Activated T-helper 2 cell treated with anti-CD3 and anti-CD28 coated beads, Interferon-gamma antibody, Interleukin-2, Interleukin-4, amounts not matched to agents 10 μg/mL and 5 μg/mL and 100 μg/mL, durations not matched to agents 14 hours and 24 hours and 36 hours (primary cell): ENCODE results near the gene FKBP5. TPM values are rescaled to one million over a fixed set of nuclear protein-coding genes. Genes with fewer than 3 reads are reported as not detected.
"Not testable (repeated sequence)": the region's sequence is repeated elsewhere in the genome, so short reads cannot be mapped to it uniquely, and the experiment has no call there.

Experiments used
- DNase-seq: peaks from one replicate; pipeline ENCODE4 v3.0.0; 2021; ENCODE audit warnings: low spot score
- H3K27ac Mint-ChIP-seq: one replicate; pipeline ENCODE4 v1.8.0; 2021; ENCODE audit warnings: mixed read lengths
- H3K27me3 Mint-ChIP-seq: one replicate; pipeline ENCODE4 v1.8.0; 2021; ENCODE audit warnings: low read depth, mixed read lengths
- H3K36me3 Mint-ChIP-seq: one replicate; pipeline ENCODE4 v1.8.0; 2021; ENCODE audit warnings: low read depth, mixed read lengths
- H3K4me1 Mint-ChIP-seq: one replicate; pipeline ENCODE4 v1.8.0; 2021; ENCODE audit warnings: low read depth, mixed read lengths
- H3K4me3 Mint-ChIP-seq: one replicate; pipeline ENCODE4 v1.8.0; 2021; ENCODE audit warnings: low read depth, mild to moderate bottlenecking, moderate library complexity, mixed read lengths
- H3K9me3 Mint-ChIP-seq: one replicate; pipeline ENCODE4 v1.8.0; 2021; ENCODE audit warnings: mixed read lengths
- intact Hi-C: fragments of 100-400 bp; cut with micrococcal nuclease; formaldehyde crosslinking; loops from one replicate; pipeline ENCODE4 v1.15.1; 2023
- total RNA-seq: library from RNA; stranded (reverse); gene quantifications from 2 replicates; pipeline ENCODE4 v1.2.3, GENCODE V29; 2022

The FKBP5 gene
- 88.1 and 90.9 TPM in 2 replicates for total RNA-seq

GRCh38 chr6:35688605-35689322 lies at the start of gene FKBP5:
Gene FKBP5 (minus strand): TSS chr6:35688915. CDS start chr6:35642824, 46,091 bp downstream.
- Mint-ChIP-seq H3K4me3 (peak within 1 kb of the TSS; percentile 92), H3K4me1 (peaks cover 13% of the 10 kb centered on the region), H3K27me3 (no peaks in the 10 kb centered on the region), H3K9me3 (no peaks in the 10 kb centered on the region), H3K36me3 (peaks cover 5% of the 10 kb centered on the region), H3K27ac (peak within 1 kb of the TSS; percentile 87)
- intact Hi-C loops = loop anchor here (1.0 to 5.0 kb wide), 4 partner anchors 31 to 106 kb away; partner anchors contain the start of gene ARMC12
- peak; percentile 86 for DNase-seq

DNA sequence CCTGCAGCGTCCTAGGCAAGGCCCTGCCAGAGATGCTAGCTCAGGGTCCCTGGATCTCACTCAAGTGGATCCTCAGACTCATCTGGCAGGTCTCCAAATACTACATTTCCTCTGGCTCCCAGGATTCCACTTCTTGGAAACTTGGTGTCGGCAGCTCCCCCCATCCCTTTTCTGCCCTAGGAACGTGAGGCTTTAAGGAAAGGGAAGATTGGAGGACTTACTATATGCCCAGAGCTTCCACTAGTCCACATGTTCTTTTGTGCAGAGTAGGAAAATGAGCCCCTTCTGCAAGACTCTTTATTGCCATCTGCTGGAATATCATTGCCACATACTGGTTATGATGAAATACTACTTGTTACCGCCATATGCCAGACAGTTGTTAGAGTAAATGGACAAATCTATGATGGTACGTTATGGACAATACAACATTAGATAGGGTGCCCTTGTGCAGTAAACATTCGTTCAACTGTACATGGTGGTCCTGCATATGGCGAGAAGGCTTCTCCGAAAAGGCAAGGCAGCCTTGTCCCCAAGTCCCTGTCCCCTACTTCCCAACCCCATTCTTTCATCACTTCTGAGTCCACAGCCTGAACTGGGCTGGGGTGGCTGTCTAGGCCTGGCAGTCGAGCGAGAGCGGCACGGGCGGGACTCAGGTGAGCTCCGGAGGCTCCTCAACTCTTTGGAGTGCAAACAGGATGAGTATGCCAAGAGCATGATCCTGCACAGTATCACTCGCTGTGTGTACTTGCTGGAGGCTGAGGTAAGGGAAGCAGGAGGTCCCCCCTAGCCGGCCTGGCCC lies 48.9 kb upstream of the FKBP5 start:
- intact Hi-C loops = loop anchor here (1.0 to 5.0 kb wide), 5 partner anchors 49 to 215 kb away; partner anchors contain the start of gene FKBP5
- H3K4me1 Mint-ChIP-seq = peaks cover 26% of the 10 kb centered on the region
- no peaks in the 10 kb centered on the region for H3K9me3 Mint-ChIP-seq
- no peak overlapping the region for H3K4me3 Mint-ChIP-seq
- peak overlapping the region; percentile 44 for H3K27ac Mint-ChIP-seq
- no peaks in the 10 kb centered on the region for H3K36me3 Mint-ChIP-seq
- H3K27me3 Mint-ChIP-seq = no peaks in the 10 kb centered on the region
- no peak for DNase-seq

DNA sequence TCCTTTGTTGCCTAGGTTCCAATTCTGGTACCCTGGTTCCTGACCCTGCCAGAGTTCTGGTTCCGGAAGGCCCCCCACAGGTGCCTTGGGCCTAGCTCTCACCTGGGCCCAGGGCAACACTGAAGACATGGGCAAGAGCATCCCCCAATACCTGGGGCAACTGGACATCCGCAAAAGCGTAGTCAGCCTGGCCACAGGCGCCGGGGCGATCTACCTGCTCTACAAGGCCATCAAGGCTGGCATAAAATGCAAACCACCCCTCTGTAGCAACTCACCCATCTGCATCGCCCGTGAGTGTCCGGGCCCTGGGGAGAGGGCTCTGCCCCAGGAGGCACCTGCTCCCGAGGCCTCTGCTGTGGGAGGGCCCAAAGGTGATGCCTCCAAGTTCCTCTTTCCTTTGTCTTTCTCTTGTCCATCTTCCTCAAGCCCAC lies 48.3 kb upstream of the FKBP5 start, which contains the start of gene ARMC12:
Gene ARMC12 (plus strand): TSS at position 51 of the 431 bp plus-strand sequence. CDS start 77 bp downstream, at position 128.
- DNase-seq = no peak
- no peak within 1 kb of the TSS for H3K4me3 Mint-ChIP-seq
- H3K36me3 Mint-ChIP-seq = no peaks in the 10 kb centered on the region
- intact Hi-C loops = loop anchor here (1.0 to 5.0 kb wide), 5 partner anchors 48 to 215 kb away; partner anchors contain the start of gene FKBP5
- H3K27me3 Mint-ChIP-seq = no peaks in the 10 kb centered on the region
- peak within 1 kb of the TSS; percentile 44 for H3K27ac Mint-ChIP-seq
- no peaks in the 10 kb centered on the region for H3K9me3 Mint-ChIP-seq
- peaks cover 31% of the 10 kb centered on the region for H3K4me1 Mint-ChIP-seq

- intact Hi-C loops = loop anchor here (2.0 to 5.0 kb wide), 3 partner anchors 48 to 169 kb away; partner anchors contain the start of gene FKBP5
- no peaks in the 10 kb centered on the region for H3K36me3 Mint-ChIP-seq
- H3K27ac Mint-ChIP-seq = no peak overlapping the region
- DNase-seq = peak; percentile 74
- H3K4me1 Mint-ChIP-seq = peaks cover 31% of the 10 kb centered on the region
- H3K27me3 Mint-ChIP-seq = no peaks in the 10 kb centered on the region
- no peaks in the 10 kb centered on the region for H3K9me3 Mint-ChIP-seq
- no peak overlapping the region for H3K4me3 Mint-ChIP-seq
Observed at GRCh38 chr6:35736253-35736894, 47.7 kb upstream of the FKBP5 start.

DNA sequence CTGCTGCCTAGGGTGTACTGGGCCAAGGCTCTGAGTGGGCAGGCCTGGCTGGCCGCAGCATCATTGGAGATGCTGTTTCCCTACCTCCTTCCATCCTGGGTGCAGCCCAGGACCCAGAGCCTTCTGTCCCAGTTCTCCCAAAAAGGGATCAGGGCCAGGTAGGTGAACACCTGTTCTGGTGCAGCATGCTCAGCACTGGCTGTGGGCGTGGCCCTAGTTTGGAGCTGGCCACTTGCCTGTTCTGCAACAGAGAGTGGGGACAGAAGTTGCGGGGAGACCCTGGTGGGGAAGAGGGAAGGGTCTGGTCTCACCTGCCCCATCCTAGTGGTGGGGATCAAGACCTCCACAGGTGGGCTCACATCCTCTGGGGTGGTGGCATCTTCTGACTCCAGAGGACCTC lies 46.7 kb upstream of the FKBP5 start:
- Mint-ChIP-seq H3K27ac (no peak overlapping the region), H3K36me3 (no peaks in the 10 kb centered on the region), H3K4me3 (no peak overlapping the region), H3K27me3 (no peaks in the 10 kb centered on the region), H3K4me1 (peaks cover 37% of the 10 kb centered on the region), H3K9me3 (no peaks in the 10 kb centered on the region)
- no peak for DNase-seq
- intact Hi-C loops = loop anchor here (5.0 kb wide), 2 partner anchors 133 to 168 kb away; no protein-coding TSS in a partner anchor

DNA sequence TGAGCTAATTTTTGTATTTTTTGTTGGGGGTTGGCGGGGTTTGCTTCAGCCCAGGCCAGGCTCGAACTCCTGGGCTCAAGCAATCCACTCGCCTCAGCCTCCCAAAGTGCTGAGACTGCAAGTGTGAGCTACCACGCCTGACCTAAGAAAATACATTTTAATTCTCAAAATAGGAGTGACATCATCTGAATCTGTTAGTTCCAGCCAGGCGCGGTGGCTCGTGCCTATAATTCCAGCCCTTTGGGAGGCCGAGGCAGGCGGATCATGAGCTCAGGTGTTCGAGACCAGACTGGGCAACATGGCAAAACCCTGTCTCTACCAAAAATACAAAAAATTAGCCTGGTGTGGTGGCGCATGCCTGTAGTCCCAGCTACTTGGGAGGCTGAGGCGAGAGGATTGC lies 45.6 kb upstream of the FKBP5 start:
- not testable (repeated sequence) for H3K27me3 Mint-ChIP-seq, H3K4me3 Mint-ChIP-seq, H3K9me3 Mint-ChIP-seq, H3K36me3 Mint-ChIP-seq, DNase-seq, H3K27ac Mint-ChIP-seq
- peaks cover 45% of the 10 kb centered on the region for H3K4me1 Mint-ChIP-seq
- intact Hi-C loops = loop anchor here (5.0 kb wide), 1 partner anchor 432 kb away; no protein-coding TSS in a partner anchor

DNA sequence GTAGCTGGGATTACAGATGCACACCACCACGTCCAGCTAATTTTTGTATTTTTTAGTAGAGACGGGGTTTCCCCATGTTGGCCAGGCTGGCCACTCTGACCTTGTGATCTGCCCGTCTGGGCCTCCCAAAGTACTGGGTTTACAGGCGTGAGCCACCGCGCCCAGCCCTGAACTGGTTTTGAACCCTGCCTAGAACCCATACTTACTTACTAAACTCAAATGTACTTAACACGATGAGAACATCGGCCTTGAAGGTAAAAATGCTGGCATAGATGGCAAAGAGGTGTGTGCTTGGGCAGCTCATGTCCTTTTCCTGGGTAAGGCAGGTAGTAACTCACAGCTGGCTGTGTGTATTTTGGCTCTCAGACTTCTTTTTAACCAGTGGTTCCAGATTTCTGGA lies 44.9 kb upstream of the FKBP5 start:
- Mint-ChIP-seq H3K4me1 (peaks cover 51% of the 10 kb centered on the region), H3K27ac (no peak overlapping the region), H3K36me3 (no peaks in the 10 kb centered on the region), H3K9me3 (no peaks in the 10 kb centered on the region), H3K4me3 (no peak overlapping the region), H3K27me3 (no peaks in the 10 kb centered on the region)
- intact Hi-C loops = loop anchor here (2.0 to 5.0 kb wide), 2 partner anchors 69 to 431 kb away; no protein-coding TSS in a partner anchor
- DNase-seq = no peak

DNA sequence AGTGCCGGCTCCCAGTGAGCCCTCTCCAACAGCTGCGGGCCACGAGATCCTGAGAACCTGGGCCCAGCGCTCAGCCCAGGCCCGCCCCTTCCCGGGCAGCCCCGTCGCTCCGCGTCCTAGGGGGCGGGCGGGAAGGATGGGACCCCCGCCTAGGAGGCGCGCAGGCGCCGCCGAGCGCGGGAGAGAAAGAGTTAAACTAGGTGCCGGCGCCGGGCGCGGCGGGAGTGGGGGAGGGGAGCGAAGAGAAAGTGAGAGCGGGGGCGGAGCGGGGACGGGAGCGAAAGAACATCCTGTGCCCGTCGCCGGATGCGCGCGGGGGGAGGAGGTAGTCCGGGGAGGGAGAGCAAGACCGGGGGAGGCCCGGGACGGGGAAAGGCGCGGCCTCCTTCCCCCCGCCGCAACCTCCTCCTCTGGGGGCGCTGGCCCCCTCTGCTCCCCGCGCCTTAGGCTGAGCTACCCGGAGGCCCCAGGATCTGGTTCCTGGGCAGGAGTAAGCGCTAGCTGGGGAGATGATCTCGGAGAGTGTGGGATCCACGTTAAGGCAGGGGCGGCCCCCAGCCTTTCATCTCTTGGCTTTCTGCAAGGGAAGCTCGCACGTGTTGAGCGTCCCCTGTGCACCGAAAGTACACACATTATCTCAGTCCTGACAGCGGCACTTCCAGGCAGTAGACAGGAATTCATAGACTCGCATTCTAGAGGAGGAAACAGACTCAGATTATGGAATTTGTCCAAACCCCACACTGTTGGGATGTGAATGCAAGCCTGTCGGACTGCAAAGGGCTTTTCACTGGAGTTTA lies 43.2 kb upstream of the FKBP5 start:
- Mint-ChIP-seq H3K4me3 (peak overlapping the region; percentile 82), H3K36me3 (no peaks in the 10 kb centered on the region), H3K27me3 (no peaks in the 10 kb centered on the region), H3K27ac (peak overlapping the region; percentile 86), H3K4me1 (peaks cover 55% of the 10 kb centered on the region), H3K9me3 (no peaks in the 10 kb centered on the region)
- intact Hi-C loops = loop anchor here (1.0 to 5.0 kb wide), 3 partner anchors 13 to 430 kb away; no protein-coding TSS in a partner anchor
- peak; percentile 94 for DNase-seq

DNA sequence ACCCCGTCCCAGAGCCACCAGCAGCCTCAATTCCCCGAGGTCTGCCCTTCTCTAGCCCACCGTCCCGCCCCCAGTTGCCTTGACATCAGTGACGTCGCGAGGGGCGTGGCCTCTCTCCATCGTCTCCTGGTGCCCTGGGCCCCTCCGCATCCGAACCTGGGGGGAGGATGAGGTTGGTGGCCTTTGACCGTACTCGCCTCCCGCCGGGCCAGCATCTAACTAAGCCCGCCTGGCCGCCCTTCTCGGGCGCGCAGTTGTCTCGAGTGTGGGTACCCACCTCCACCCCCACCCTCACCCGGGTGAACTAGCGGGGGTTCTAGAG lies 42.7 kb upstream of the FKBP5 start:
- no peaks in the 10 kb centered on the region for H3K9me3 Mint-ChIP-seq
- no peaks in the 10 kb centered on the region for H3K36me3 Mint-ChIP-seq
- peak overlapping the region; percentile 86 for H3K27ac Mint-ChIP-seq
- H3K4me1 Mint-ChIP-seq = peaks cover 61% of the 10 kb centered on the region
- peak; percentile 91 for DNase-seq
- peak overlapping the region; percentile 82 for H3K4me3 Mint-ChIP-seq
- H3K27me3 Mint-ChIP-seq = no peaks in the 10 kb centered on the region
- intact Hi-C loops = loop anchor here (5.0 kb wide), 1 partner anchor 429 kb away; no protein-coding TSS in a partner anchor

DNA sequence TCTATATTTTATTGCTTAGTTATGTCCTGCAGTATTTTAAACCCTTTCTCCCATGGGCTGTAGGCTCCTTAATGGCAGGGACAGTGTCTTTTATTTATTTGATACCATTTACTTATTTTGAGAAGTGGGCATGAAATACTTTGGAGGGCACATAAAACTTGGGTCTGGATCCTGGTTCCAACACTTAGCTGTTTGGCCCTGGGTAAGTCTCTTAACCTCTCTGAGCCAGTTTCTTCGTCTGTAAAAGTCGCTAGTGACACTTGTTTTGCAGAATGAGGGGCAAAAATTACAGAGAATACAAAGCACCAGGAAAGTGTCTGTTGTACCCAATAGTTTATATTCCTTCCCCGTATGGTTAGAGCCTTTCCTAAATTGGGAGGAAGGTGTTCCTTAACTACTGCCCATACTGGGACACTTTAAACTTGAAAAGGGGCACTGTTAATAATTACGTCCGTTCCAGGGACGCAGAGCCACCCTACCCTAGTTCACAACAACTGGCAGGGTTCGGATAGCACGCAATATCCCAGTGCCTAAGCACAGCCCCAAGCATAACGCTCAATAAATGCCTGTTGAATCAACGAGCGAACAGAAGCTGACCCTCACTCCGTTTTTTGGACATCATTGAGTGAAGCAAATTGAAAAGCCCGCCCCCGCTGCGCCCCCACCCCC lies 42.2 kb upstream of the FKBP5 start:
- H3K9me3 Mint-ChIP-seq = no peaks in the 10 kb centered on the region
- intact Hi-C loops = loop anchor here (5.0 kb wide), 1 partner anchor 429 kb away; no protein-coding TSS in a partner anchor
- no peaks in the 10 kb centered on the region for H3K36me3 Mint-ChIP-seq
- H3K27me3 Mint-ChIP-seq = no peaks in the 10 kb centered on the region
- H3K4me1 Mint-ChIP-seq = peaks cover 62% of the 10 kb centered on the region
- peak overlapping the region; percentile 82 for H3K4me3 Mint-ChIP-seq
- H3K27ac Mint-ChIP-seq = peak overlapping the region; percentile 86
- DNase-seq = no peak

DNA sequence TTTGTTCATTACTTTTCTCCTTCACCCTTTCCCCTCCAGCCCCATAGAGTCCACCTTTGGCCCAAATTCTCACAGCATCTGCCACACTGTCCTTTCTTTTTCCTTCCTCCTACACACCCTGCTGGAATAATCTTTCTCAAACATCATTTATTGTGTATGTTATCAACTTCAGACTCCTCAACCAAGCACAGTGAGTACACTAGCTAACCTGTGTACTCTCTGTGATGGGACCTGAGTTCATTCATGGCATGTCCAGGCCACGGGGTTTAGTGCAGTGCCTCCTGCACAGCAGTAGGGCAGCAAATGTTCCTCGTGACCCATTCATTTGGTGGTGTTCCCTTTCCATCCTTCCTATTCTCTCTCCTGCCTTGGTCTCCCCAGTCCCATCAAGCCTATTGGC lies 41.0 kb upstream of the FKBP5 start:
- H3K4me1 Mint-ChIP-seq = peaks cover 66% of the 10 kb centered on the region
- H3K4me3 Mint-ChIP-seq = peak overlapping the region; percentile 20
- no peaks in the 10 kb centered on the region for H3K36me3 Mint-ChIP-seq
- H3K9me3 Mint-ChIP-seq = no peaks in the 10 kb centered on the region
- no peak for DNase-seq
- intact Hi-C loops = loop anchor here (5.0 kb wide), 1 partner anchor 427 kb away; no protein-coding TSS in a partner anchor
- no peaks in the 10 kb centered on the region for H3K27me3 Mint-ChIP-seq
- peak overlapping the region; percentile 76 for H3K27ac Mint-ChIP-seq
